ENCODE results near the gene USP40.

The USP40 gene

GRCh38 chr2:233441161-233442027 is 125.2 kb downstream of the USP40 start:
- intact Hi-C loops (cut with DNase I) = loop anchor here (10.0 kb wide), 1 partner anchor 157 kb away; no protein-coding TSS in a partner anchor
- DNase-seq = peak in 6 of 42 donors; percentile 6 to 29 (median 10)

GRCh38 chr2:233440714-233441113 is 125.9 kb downstream of the USP40 start:
- peak in 3 of 42 donors; percentile 1 to 20 (median 15) for DNase-seq
- intact Hi-C loops (cut with DNase I) = loop anchor here (10.0 kb wide), 1 partner anchor 156 kb away; no protein-coding TSS in a partner anchor

GRCh38 chr2:233440314-233440713 is 126.3 kb downstream of the USP40 start:
- peak in 4 of 42 donors; percentile 22 to 37 (median 32) for DNase-seq
- intact Hi-C loops (cut with DNase I) = loop anchor here (10.0 kb wide), 1 partner anchor 156 kb away; no protein-coding TSS in a partner anchor

GRCh38 chr2:233439191-233439590 is 127.4 kb downstream of the USP40 start:
- intact Hi-C loops (cut with DNase I) = loop anchor here (10.0 kb wide), 1 partner anchor 84 kb away; the partner anchor contains the start of gene DGKD
- DNase-seq = peak; percentile 52 to 94 (median 81)

GRCh38 chr2:233438573-233439147 is 127.9 kb downstream of the USP40 start:
- intact Hi-C loops (cut with DNase I) = loop anchor here (10.0 kb wide), 1 partner anchor 84 kb away; the partner anchor contains the start of gene DGKD
- DNase-seq = peak in 2 of 42 donors; percentile 23 to 36

GRCh38 chr2:233437439-233437955 is 129.1 kb downstream of the USP40 start:
- intact Hi-C loops (cut with DNase I) = loop anchor here (10.0 kb wide), 1 partner anchor 83 kb away; the partner anchor contains the start of gene DGKD
- DNase-seq = peak in 1 of 42 donors; percentile 24

GRCh38 chr2:233436691-233437438 is 129.7 kb downstream of the USP40 start:
- intact Hi-C loops (cut with DNase I) = loop anchor here (10.0 kb wide), 1 partner anchor 82 kb away; the partner anchor contains the start of gene DGKD

GRCh38 chr2:233436191-233436581 is 130.4 kb downstream of the USP40 start:
- intact Hi-C loops (cut with DNase I) = loop anchor here (10.0 kb wide), 1 partner anchor 81 kb away; the partner anchor contains the start of gene DGKD
- DNase-seq = peak in 3 of 42 donors; percentile 2 to 25 (median 11)

More at GRCh38 chr2:233436691-233437438, 129.7 kb downstream of the USP40 start:
- peak in 4 of 42 donors; percentile 2 to 35 (median 26) for DNase-seq

GRCh38 chr2:233435436-233436190 is 131.0 kb downstream of the USP40 start:
- intact Hi-C loops (cut with DNase I) = loop anchor here (10.0 kb wide), 1 partner anchor 81 kb away; the partner anchor contains the start of gene DGKD
- DNase-seq = peak in 4 of 42 donors; percentile 4 to 21 (median 16)

GRCh38 chr2:233434666-233435330 is 131.8 kb downstream of the USP40 start:
- peak in 3 of 42 donors; percentile 8 to 41 (median 23) for DNase-seq
- intact Hi-C loops (cut with DNase I) = loop anchor here (10.0 kb wide), 1 partner anchor 80 kb away; the partner anchor contains the start of gene DGKD

- peak in 3 of 42 donors; percentile 7 to 19 (median 12) for DNase-seq
- intact Hi-C loops (cut with DNase I) = loop anchor here (10.0 kb wide), 1 partner anchor 79 kb away; the partner anchor contains the start of gene DGKD
Observed at GRCh38 chr2:233433794-233434193, 132.8 kb downstream of the USP40 start.

GRCh38 chr2:233433029-233433428 is 133.6 kb downstream of the USP40 start:
- DNase-seq = no peak
- intact Hi-C loops (cut with DNase I) = loop anchor here (10.0 kb wide), 1 partner anchor 78 kb away; the partner anchor contains the start of gene DGKD

- intact Hi-C loops (cut with DNase I) = loop anchor here (10.0 kb wide), 1 partner anchor 76 kb away; the partner anchor contains the start of gene DGKD
Observed at GRCh38 chr2:233430651-233431050, 135.9 kb downstream of the USP40 start.

GRCh38 chr2:233430081-233430480 is 136.5 kb downstream of the USP40 start:
- DNase-seq = no peak
- intact Hi-C loops (cut with DNase I) = loop anchor here (10.0 kb wide), 1 partner anchor 75 kb away; the partner anchor contains the start of gene DGKD

More at GRCh38 chr2:233430651-233431050, 135.9 kb downstream of the USP40 start:
- no peak for DNase-seq

- intact Hi-C loops (cut with DNase I) = no loop called here
Observed at GRCh38 chr2:233429175-233429897, 137.2 kb downstream of the USP40 start.

GRCh38 chr2:233428438-233428837 is 138.1 kb downstream of the USP40 start:
- intact Hi-C loops (cut with DNase I) = no loop called here
- DNase-seq = peak in 4 of 42 donors; percentile 1 to 25 (median 8)

More at GRCh38 chr2:233429175-233429897, 137.2 kb downstream of the USP40 start:
- DNase-seq = peak in 4 of 42 donors; percentile 1 to 22 (median 10)

Measured in head of caudate nucleus (tissue), 42 donors.